Duodenal mucosa (tissue), 2 donors: ENCODE measurements around the gene NCAPD2.

Experiments used
- H3K27ac ChIP-seq: one replicate; pipeline ENCODE4 v1.7.0; 2013; ENCODE audit warnings: low read depth, low read length
- H3K27me3 ChIP-seq, 2 donors: one replicate each; pipeline ENCODE4 v1.7.0; 2013; ENCODE audit warnings: low read length in 2 of 2, control low read depth in 1 of 2; ENCODE audit not compliant: insufficient read depth in 2 of 2, control insufficient read depth in 1 of 2
- H3K36me3 ChIP-seq, 2 donors: one replicate each; pipeline ENCODE4 v1.7.0; 2013; ENCODE audit warnings: low read length in 2 of 2, control low read depth in 1 of 2; ENCODE audit not compliant: insufficient read depth in 2 of 2, control insufficient read depth in 1 of 2
- H3K4me1 ChIP-seq, 2 donors: one replicate each; pipeline ENCODE4 v1.7.0; 2013; ENCODE audit warnings: low read length in 2 of 2, control low read depth in 1 of 2; ENCODE audit not compliant: insufficient read depth in 2 of 2, control insufficient read depth in 1 of 2
- H3K4me3 ChIP-seq, 2 donors: one replicate each; pipeline ENCODE4 v1.7.0; 2013; ENCODE audit warnings: low read length in 2 of 2, low read depth in 1 of 2
- H3K9ac ChIP-seq, 2 donors: one replicate each; pipeline ENCODE4 v1.7.0; 2013; ENCODE audit warnings: low read length in 2 of 2, low read depth in 1 of 2
- H3K9me3 ChIP-seq, 2 donors: one replicate each; pipeline ENCODE4 v1.7.0; 2013; ENCODE audit warnings: low read length in 2 of 2, control low read depth in 1 of 2; ENCODE audit not compliant: control insufficient read depth in 1 of 2

NCAPD2 gene

GRCh38 chr12:6526201-6526600 is 32.3 kb downstream of the NCAPD2 start:
- Histone ChIP-seq H3K27ac (no peak overlapping the region), H3K4me3 (no peak overlapping the region), H3K4me1 (no peaks in the 10 kb centered on the region), H3K27me3 (no peaks in the 10 kb centered on the region), H3K36me3 (peaks cover 58 to 97% of the 10 kb centered on the region in 2 donors), H3K9ac (no peak overlapping the region), H3K9me3 (no peaks in the 10 kb centered on the region)

GRCh38 chr12:6526766-6527525 is 33.0 kb downstream of the NCAPD2 start:
- Histone ChIP-seq H3K4me3 (no peak overlapping the region), H3K36me3 (peaks cover 58 to 93% of the 10 kb centered on the region in 2 donors), H3K9ac (no peak overlapping the region), H3K27ac (no peak overlapping the region), H3K4me1 (peaks cover 2 to 4% of the 10 kb centered on the region in 2 donors), H3K27me3 (no peaks in the 10 kb centered on the region), H3K9me3 (no peaks in the 10 kb centered on the region)

GRCh38 chr12:6527711-6528110 is 33.8 kb downstream of the NCAPD2 start:
- no peak overlapping the region for H3K27ac ChIP-seq
- no peak overlapping the region for H3K9ac ChIP-seq
- no peak overlapping the region for H3K4me3 ChIP-seq
- H3K4me1 ChIP-seq: peaks cover 10 to 11% of the 10 kb centered on the region in 2 donors
- H3K27me3 ChIP-seq: no peaks in the 10 kb centered on the region
- no peaks in the 10 kb centered on the region for H3K9me3 ChIP-seq
- H3K36me3 ChIP-seq: peaks cover 53 to 87% of the 10 kb centered on the region in 2 donors

GRCh38 chr12:6528539-6529235 is 34.8 kb downstream of the NCAPD2 start:
- Histone ChIP-seq H3K27ac (no peak overlapping the region), H3K9ac (no peak overlapping the region), H3K4me1 (peaks cover 16 to 20% of the 10 kb centered on the region in 2 donors), H3K36me3 (peaks cover 52 to 77% of the 10 kb centered on the region in 2 donors), H3K4me3 (no peak overlapping the region), H3K9me3 (no peaks in the 10 kb centered on the region), H3K27me3 (no peaks in the 10 kb centered on the region)

GRCh38 chr12:6529291-6529737 is 35.4 kb downstream of the NCAPD2 start:
- Histone ChIP-seq H3K9me3 (no peaks in the 10 kb centered on the region), H3K27me3 (no peaks in the 10 kb centered on the region), H3K4me1 (peaks cover 16 to 20% of the 10 kb centered on the region in 2 donors), H3K9ac (no peak overlapping the region), H3K36me3 (peaks cover 47 to 71% of the 10 kb centered on the region in 2 donors), H3K4me3 (no peak overlapping the region), H3K27ac (no peak overlapping the region)

DNA sequence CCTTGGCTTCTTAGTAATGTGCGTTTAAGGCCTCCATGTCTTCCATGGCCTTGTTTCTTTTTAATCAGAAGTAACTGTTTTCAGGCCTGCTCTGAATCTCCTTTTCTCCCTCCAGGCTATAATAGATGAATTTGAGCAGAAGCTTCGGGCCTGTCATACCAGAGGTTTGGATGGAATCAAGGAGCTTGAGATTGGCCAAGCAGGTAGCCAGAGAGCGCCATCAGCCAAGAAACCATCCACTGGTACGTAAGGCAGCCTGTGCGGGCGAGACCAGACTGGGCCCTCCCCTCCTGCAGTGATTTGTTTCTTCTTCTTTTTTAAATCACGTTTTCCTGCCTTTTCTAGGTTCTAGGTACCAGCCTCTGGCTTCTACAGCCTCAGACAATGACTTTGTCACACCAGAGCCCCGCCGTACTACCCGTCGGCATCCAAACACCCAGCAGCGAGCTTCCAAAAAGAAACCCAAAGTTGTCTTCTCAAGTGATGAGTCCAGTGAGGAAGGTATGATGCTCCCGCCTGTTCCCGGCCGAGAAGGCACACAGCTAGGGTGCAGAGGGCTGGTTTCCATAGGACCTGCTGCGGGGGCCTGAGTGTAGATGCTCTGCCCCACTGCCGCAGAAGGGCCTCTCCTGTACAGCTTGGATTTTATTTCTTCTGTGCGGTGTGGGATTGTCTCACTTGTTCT is 36.8 kb downstream of the NCAPD2 start:
- no peaks in the 10 kb centered on the region for H3K9me3 ChIP-seq
- peaks cover 43 to 57% of the 10 kb centered on the region in 2 donors for H3K36me3 ChIP-seq
- H3K27ac ChIP-seq: no peak overlapping the region
- H3K9ac ChIP-seq: no peak overlapping the region
- no peak overlapping the region for H3K4me3 ChIP-seq
- no peaks in the 10 kb centered on the region for H3K27me3 ChIP-seq
- peaks cover 20 to 26% of the 10 kb centered on the region in 2 donors for H3K4me1 ChIP-seq

- Histone ChIP-seq H3K9ac (peak overlapping the region; percentile 81 to 90), H3K27me3 (no peaks in the 10 kb centered on the region), H3K9me3 (no peaks in the 10 kb centered on the region), H3K4me1 (peaks cover 34 to 42% of the 10 kb centered on the region in 2 donors), H3K36me3 (peaks cover 37 to 57% of the 10 kb centered on the region in 2 donors), H3K4me3 (peak overlapping the region; percentile 88 to 91), H3K27ac (peak overlapping the region; percentile 94)
Observed at GRCh38 chr12:6532051-6532926, 38.4 kb downstream of the NCAPD2 start.

DNA sequence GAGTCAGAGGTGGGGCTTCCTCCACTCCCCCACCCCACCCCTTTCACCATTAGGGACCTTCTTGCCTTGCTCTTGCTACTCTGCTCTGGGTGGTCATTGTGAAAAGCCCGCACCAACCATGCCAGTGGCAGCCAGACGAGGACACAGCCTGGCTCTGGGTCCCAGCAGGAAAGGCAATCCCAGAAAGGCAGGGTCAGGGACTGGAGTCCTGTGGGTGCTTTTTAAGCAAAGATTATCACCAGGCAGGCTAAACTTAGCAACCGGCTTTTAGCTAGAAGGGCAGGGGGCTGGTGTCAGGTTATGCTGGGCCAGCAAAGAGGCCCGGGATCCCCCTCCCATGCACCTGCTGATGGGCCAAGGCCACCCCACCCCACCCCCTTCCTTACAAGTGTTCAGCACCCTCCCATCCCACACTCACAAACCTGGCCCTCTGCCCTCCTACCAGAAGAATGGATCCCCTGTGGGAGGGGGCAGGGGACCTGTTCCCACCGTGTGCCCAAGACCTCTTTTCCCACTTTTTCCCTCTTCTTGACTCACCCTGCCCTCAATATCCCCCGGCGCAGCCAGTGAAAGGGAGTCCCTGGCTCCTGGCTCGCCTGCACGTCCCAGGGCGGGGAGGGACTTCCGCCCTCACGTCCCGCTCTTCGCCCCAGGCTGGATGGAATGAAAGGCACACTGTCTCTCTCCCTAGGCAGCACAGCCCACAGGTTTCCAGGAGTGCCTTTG is 39.2 kb downstream of the NCAPD2 start:
- H3K9ac ChIP-seq: peak overlapping the region; percentile 81 to 90
- peaks cover 36 to 48% of the 10 kb centered on the region in 2 donors for H3K4me1 ChIP-seq
- peak overlapping the region; percentile 94 for H3K27ac ChIP-seq
- no peaks in the 10 kb centered on the region for H3K27me3 ChIP-seq
- H3K9me3 ChIP-seq: no peaks in the 10 kb centered on the region
- H3K4me3 ChIP-seq: peak overlapping the region; percentile 88 to 91
- peaks cover 31 to 57% of the 10 kb centered on the region in 2 donors for H3K36me3 ChIP-seq

DNA sequence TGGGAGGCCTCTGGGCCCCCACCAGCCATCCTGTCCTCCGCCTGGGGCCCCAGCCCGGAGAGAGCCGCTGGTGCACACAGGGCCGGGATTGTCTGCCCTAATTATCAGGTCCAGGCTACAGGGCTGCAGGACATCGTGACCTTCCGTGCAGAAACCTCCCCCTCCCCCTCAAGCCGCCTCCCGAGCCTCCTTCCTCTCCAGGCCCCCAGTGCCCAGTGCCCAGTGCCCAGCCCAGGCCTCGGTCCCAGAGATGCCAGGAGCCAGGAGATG is 39.7 kb downstream of the NCAPD2 start:
- peaks cover 36 to 53% of the 10 kb centered on the region in 2 donors for H3K4me1 ChIP-seq
- peaks cover 31 to 57% of the 10 kb centered on the region in 2 donors for H3K36me3 ChIP-seq
- peak overlapping the region; percentile 81 to 90 for H3K9ac ChIP-seq

More for the DNA sequence above, 39.7 kb downstream of the NCAPD2 start:
- peak overlapping the region; percentile 88 to 91 for H3K4me3 ChIP-seq
- H3K27me3 ChIP-seq: no peaks in the 10 kb centered on the region
- H3K9me3 ChIP-seq: no peaks in the 10 kb centered on the region
- H3K27ac ChIP-seq: peak overlapping the region; percentile 94
